ENCODE data around the gene RORC.

The RORC gene

DNA sequence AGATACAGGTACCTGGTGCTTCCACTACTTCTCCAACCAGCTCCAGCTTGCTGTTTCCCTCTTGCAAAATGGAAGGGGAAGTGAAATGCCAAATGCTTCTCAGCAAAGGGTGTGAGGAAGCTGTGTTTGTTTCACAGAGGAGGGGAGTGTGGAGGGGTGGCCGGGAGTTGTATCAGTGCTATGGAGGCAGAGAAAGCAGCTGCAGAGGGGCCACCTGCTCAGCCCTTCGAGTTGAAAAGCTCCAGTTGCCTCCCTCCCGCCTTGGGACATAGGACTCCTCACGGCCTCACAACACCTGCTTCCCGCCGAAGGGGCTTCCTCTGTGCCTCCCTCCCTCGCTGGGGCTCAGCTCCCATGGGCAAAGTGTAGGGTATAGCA is 14.3 kb downstream of the RORC start (continued):
- TF ChIP-seq, protein P1, sequence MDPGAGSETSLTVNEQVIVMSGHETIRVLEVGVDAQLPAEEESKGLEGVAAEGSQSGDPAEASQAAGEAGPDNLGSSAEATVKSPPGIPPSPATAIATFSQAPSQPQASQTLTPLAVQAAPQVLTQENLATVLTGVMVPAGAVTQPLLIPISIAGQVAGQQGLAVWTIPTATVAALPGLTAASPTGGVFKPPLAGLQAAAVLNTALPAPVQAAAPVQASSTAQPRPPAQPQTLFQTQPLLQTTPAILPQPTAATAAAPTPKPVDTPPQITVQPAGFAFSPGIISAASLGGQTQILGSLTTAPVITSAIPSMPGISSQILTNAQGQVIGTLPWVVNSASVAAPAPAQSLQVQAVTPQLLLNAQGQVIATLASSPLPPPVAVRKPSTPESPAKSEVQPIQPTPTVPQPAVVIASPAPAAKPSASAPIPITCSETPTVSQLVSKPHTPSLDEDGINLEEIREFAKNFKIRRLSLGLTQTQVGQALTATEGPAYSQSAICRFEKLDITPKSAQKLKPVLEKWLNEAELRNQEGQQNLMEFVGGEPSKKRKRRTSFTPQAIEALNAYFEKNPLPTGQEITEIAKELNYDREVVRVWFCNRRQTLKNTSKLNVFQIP (CRISPR knock-in tag; IDR thresholded peaks at IDR 0.05; ENCODE audit: borderline replicate concordance, low read depth) = no peak
- no peak for TF ChIP-seq ZNF70 (CRISPR knock-in tag; IDR thresholded peaks at IDR 0.05)
- TF ChIP-seq ISL1 (CRISPR knock-in tag; IDR thresholded peaks at IDR 0.05) = no peak
- no peak for TF ChIP-seq GLIS3 (CRISPR knock-in tag; IDR thresholded peaks at IDR 0.05)

DNA sequence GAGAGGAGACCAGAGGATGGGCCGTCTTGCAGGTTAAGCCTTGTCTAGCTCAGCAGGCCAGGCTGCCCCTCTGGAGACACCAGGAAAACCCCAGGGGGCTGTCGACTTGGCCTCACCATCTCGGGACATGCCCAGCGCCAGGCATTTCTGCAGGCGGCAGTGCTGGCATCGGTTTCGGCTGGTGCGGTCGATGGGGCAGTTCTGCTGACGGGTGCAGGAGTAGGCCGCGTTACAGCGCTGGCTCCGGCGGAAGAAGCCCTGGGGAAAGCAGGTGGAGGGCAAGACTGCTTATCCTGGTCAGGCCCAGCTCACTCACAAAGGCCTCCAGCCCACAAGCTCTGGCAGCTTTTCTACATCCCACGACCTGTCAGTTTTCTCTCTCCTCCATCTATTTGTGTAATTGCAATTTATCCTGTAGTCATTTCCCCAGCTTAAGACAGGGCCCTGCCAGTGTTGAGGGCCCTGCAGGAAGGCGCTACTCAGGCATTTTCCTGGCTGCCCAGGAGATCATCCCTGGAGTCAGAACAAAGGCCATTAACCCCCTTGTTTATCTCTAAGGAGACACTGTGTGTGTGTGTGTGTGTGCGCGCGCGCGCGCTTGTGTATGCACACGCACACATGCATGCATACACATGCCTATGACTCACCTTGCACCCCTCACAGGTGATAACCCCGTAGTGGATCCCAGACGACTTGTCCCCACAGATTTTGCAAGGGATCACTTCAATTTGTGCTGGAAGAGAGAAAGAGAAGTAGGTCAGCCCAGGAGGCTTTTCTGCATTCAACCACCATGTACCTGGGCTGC is 14.9 kb downstream of the RORC start:
- no peak for ATAC-seq
- TF ChIP-seq ESRRG (CRISPR knock-in tag; IDR thresholded peaks at IDR 0.05) (no peak), ZNF8 (CRISPR knock-in tag; IDR thresholded peaks at IDR 0.05) (no peak), ZNF70 (CRISPR knock-in tag; IDR thresholded peaks at IDR 0.05) (no peak), ZFP3 (CRISPR knock-in tag; IDR thresholded peaks at IDR 0.05) (no peak), ZC3H10 (CRISPR knock-in tag; IDR thresholded peaks at IDR 0.05) (no peak), RARB (CRISPR knock-in tag; IDR thresholded peaks at IDR 0.05) (no peak), TCF4 (CRISPR knock-in tag; IDR thresholded peaks at IDR 0.05; ENCODE audit: borderline replicate concordance) (no peak), ISL1 (CRISPR knock-in tag; IDR thresholded peaks at IDR 0.05) (no peak), SNAI2 (CRISPR knock-in tag; IDR thresholded peaks at IDR 0.05) (no peak), ZNF565 (CRISPR knock-in tag; conservative IDR thresholded peaks at IDR 0.05; ENCODE audit: low read depth) (no peak), ARNTL (CRISPR knock-in tag; IDR thresholded peaks at IDR 0.05; ENCODE audit: borderline replicate concordance, low read depth) (no peak)
- TF ChIP-seq, protein P1 (CRISPR knock-in tag; IDR thresholded peaks at IDR 0.05; ENCODE audit: borderline replicate concordance, low read depth) = no peak
- TF ChIP-seq, protein P2, sequence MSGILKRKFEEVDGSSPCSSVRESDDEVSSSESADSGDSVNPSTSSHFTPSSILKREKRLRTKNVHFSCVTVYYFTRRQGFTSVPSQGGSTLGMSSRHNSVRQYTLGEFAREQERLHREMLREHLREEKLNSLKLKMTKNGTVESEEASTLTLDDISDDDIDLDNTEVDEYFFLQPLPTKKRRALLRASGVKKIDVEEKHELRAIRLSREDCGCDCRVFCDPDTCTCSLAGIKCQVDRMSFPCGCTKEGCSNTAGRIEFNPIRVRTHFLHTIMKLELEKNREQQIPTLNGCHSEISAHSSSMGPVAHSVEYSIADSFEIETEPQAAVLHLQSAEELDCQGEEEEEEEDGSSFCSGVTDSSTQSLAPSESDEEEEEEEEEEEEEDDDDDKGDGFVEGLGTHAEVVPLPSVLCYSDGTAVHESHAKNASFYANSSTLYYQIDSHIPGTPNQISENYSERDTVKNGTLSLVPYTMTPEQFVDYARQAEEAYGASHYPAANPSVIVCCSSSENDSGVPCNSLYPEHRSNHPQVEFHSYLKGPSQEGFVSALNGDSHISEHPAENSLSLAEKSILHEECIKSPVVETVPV (CRISPR knock-in tag; IDR thresholded peaks at IDR 0.05) = no peak
- TF ChIP-seq, protein P3, sequence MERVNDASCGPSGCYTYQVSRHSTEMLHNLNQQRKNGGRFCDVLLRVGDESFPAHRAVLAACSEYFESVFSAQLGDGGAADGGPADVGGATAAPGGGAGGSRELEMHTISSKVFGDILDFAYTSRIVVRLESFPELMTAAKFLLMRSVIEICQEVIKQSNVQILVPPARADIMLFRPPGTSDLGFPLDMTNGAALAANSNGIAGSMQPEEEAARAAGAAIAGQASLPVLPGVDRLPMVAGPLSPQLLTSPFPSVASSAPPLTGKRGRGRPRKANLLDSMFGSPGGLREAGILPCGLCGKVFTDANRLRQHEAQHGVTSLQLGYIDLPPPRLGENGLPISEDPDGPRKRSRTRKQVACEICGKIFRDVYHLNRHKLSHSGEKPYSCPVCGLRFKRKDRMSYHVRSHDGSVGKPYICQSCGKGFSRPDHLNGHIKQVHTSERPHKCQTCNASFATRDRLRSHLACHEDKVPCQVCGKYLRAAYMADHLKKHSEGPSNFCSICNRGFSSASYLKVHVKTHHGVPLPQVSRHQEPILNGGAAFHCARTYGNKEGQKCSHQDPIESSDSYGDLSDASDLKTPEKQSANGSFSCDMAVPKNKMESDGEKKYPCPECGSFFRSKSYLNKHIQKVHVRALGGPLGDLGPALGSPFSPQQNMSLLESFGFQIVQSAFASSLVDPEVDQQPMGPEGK (CRISPR knock-in tag; IDR thresholded peaks at IDR 0.05; ENCODE audit: borderline replicate concordance) = no peak
- TF ChIP-seq, protein P4, sequence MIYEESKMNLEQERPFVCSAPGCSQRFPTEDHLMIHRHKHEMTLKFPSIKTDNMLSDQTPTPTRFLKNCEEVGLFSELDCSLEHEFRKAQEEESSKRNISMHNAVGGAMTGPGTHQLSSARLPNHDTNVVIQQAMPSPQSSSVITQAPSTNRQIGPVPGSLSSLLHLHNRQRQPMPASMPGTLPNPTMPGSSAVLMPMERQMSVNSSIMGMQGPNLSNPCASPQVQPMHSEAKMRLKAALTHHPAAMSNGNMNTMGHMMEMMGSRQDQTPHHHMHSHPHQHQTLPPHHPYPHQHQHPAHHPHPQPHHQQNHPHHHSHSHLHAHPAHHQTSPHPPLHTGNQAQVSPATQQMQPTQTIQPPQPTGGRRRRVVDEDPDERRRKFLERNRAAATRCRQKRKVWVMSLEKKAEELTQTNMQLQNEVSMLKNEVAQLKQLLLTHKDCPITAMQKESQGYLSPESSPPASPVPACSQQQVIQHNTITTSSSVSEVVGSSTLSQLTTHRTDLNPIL (CRISPR knock-in tag; IDR thresholded peaks at IDR 0.05; ENCODE audit: low read depth) = no peak

DNA sequence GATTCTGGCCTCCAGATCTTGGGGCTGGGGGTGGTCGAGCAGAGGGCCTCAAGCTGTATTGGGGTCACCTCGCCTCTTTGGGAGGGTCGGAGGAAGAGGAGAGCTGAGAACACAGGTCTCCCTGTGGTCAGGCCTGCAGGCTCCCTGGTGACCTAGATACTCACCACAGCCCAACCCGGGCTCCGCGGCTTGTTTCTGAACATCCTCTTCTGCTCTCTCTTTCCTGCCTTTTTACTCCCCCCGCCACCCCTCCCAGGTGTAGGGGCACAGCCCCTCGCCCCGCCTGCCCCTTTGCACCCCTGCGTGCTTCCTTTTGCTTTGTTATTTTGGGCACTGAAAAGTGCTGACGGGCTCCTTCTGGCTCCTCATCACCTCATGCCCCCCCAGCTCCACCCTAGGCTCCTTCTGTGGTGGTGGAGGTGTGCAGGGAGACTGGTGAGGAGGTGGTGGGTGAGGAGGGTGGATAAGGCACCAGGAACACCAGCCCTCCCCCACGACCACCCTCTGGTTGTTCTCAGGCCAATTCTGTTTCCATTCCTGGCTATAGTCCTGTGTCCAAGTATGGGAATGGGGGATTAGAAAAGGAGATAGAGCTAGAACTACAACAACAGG is 15.8 kb downstream of the RORC start:
- no peak for TF ChIP-seq CSDC2 (CRISPR knock-in tag; IDR thresholded peaks at IDR 0.05)
- no peak for TF ChIP-seq ISL1 (CRISPR knock-in tag; IDR thresholded peaks at IDR 0.05)
- TF ChIP-seq, protein P5, sequence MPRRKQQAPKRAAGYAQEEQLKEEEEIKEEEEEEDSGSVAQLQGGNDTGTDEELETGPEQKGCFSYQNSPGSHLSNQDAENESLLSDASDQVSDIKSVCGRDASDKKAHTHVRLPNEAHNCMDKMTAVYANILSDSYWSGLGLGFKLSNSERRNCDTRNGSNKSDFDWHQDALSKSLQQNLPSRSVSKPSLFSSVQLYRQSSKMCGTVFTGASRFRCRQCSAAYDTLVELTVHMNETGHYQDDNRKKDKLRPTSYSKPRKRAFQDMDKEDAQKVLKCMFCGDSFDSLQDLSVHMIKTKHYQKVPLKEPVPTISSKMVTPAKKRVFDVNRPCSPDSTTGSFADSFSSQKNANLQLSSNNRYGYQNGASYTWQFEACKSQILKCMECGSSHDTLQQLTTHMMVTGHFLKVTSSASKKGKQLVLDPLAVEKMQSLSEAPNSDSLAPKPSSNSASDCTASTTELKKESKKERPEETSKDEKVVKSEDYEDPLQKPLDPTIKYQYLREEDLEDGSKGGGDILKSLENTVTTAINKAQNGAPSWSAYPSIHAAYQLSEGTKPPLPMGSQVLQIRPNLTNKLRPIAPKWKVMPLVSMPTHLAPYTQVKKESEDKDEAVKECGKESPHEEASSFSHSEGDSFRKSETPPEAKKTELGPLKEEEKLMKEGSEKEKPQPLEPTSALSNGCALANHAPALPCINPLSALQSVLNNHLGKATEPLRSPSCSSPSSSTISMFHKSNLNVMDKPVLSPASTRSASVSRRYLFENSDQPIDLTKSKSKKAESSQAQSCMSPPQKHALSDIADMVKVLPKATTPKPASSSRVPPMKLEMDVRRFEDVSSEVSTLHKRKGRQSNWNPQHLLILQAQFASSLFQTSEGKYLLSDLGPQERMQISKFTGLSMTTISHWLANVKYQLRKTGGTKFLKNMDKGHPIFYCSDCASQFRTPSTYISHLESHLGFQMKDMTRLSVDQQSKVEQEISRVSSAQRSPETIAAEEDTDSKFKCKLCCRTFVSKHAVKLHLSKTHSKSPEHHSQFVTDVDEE (CRISPR knock-in tag; IDR thresholded peaks at IDR 0.05) = no peak
- no peak for TF ChIP-seq ESRRG (CRISPR knock-in tag; IDR thresholded peaks at IDR 0.05)
- no peak for TF ChIP-seq ZFP3 (CRISPR knock-in tag; IDR thresholded peaks at IDR 0.05)
- TF ChIP-seq ZNF8 (CRISPR knock-in tag; IDR thresholded peaks at IDR 0.05) = no peak
- ATAC-seq = no peak

Data from SK-N-SH treated with all-trans-retinoic acid at 6 μM for 48 hours (cell line).